AG10803 (cell line): ENCODE results near the gene PCF11.

ENCODE experiments used
- DNase-seq: peaks from one replicate; pipeline ENCODE4 v3.0.0; 2010; ENCODE audit warnings: low read depth
- H3K4me3 ChIP-seq: 2 replicates; pipeline ENCODE4 v1.5.1; 2011; ENCODE audit warnings: mild to moderate bottlenecking, low read length, control low read depth
- CTCF ChIP-seq: conservative IDR thresholded peaks from 2 replicates; pipeline ENCODE4 v1.5.1; 2011; ENCODE audit warnings: mild to moderate bottlenecking, low read length, control low read depth, inconsistent platforms

The PCF11 gene

GRCh38 chr11:83139310-83139709, 17.6 kb upstream of the PCF11 start:
- TF ChIP-seq CTCF: no peak
- no peak for DNase-seq
- H3K4me3 ChIP-seq: no peak overlapping the region

GRCh38 chr11:83140691-83141455, 16.1 kb upstream of the PCF11 start:
- no peak for DNase-seq

GRCh38 chr11:83147895-83148294, 9.0 kb upstream of the PCF11 start:
- TF ChIP-seq CTCF: no peak
- no peak for DNase-seq
- no peak overlapping the region for H3K4me3 ChIP-seq

More at GRCh38 chr11:83140691-83141455, 16.1 kb upstream of the PCF11 start:
- TF ChIP-seq CTCF: no peak
- H3K4me3 ChIP-seq: no peak overlapping the region

- TF ChIP-seq CTCF: no peak
- DNase-seq: no peak
- H3K4me3 ChIP-seq: no peak overlapping the region
Measured at GRCh38 chr11:83150450-83150849, 6.5 kb upstream of the PCF11 start.

GRCh38 chr11:83151274-83151977, 5.5 kb upstream of the PCF11 start:
- DNase-seq: no peak
- TF ChIP-seq CTCF: no peak
- H3K4me3 ChIP-seq: no peak overlapping the region

- DNase-seq: no peak
- no peak for TF ChIP-seq CTCF
- H3K4me3 ChIP-seq: no peak overlapping the region
Measured at GRCh38 chr11:83152264-83152663, 4.7 kb upstream of the PCF11 start.

- no peak for DNase-seq
- no peak for TF ChIP-seq CTCF
- no peak overlapping the region for H3K4me3 ChIP-seq
Measured at GRCh38 chr11:83153764-83154163, 3.2 kb upstream of the PCF11 start.
